Activated effector memory CD4-positive, alpha-beta T cell treated with anti-CD3 and anti-CD28 coated beads, Interleukin-2, amount 50 U/mL, for 16 hours (primary cell): ENCODE measurements around the gene TTI1.

Experiments used
- DNase-seq: peaks from one replicate; pipeline ENCODE4 v3.0.0-alpha.2; 2020

The TTI1 gene

DNA sequence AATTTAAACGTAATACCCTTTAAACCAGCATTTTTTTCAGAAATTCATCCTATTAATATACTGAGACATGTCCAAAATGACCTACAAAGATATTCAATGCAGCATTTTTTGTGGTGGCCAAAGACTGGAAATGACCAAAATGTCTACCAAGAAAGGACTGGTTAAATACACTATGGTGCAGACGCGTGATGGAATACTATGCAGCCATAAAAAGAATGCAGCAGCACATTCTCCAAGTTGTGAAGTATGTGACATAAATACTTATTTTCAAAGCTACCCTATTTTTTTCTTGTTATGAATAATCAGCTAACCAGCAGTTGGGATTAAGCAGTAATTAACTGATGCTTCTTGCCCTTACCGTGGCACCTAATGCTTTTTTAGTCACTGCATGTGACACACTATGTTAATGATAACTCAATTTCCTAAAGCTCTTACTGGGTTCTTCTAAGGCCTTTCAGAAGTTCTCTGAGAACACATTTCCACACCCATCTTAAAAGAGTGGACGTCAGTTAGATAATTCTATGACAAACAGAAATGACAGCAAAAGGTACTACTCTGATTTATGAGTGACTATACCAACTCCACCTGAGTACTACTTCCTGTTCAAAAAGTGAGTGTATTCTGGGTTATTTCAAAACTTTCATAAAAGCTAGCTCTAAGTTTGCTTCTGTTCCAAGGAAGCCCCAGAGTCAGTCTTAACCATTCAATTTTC is 24.9 kb downstream of the TTI1 start:
- no peak for DNase-seq

DNA sequence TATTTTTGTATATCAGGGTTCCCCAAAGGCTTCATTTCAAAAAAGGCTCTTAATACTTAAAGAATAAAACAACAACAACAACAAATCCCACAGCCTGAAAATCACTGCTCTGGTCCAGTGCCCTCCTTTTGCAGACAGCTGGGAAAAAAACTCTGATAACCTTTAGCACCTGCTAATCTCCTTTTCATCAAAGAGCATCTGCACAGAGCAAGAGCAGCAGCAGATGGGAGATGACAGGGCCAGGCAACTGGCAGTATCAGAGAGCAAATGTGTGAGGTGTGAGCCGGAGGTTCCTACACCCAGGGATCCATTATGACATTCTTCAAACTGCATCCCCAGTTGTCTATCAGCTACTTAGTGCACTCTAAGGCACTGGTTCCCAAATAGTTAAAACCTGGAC is 25.7 kb downstream of the TTI1 start:
- no peak for DNase-seq

DNA sequence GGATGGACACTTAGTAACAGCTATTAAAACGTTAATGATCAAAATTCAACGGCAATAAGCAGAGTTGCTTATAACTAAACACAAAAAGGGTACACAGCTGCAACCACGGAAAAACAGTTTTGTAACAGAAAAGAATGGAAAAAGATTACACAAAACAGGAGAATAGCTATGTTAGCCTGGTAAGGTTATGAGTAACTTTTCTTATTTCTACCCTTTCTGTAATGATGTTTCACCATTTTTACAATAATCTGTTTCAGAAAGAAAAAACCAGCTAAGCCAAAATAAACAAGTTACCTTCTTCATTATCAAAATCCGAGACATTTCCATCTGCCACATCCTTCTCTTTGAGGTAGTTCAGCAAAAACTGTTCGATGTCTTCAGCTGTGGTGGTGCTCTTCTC is 27.4 kb downstream of the TTI1 start:
- no peak for DNase-seq

DNA sequence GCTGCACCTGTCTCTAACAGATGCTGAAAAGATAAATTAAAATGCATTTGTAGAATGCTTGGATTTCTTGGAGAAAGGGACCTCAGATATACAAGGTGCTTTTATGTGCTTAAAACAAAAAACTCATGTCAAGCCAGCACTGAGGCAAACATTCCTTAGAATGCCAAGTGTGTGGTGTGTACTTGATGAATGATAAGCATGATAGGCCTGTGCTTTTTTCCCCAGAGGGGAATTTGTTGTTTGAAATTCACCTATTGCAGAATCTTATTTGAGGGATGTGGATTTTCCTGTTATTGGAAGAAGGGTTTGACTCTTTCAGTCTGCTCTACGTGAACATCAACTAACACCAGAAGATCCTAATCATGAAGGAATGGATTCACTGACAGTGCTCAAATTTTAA is 28.8 kb downstream of the TTI1 start:
- DNase-seq: no peak

DNA sequence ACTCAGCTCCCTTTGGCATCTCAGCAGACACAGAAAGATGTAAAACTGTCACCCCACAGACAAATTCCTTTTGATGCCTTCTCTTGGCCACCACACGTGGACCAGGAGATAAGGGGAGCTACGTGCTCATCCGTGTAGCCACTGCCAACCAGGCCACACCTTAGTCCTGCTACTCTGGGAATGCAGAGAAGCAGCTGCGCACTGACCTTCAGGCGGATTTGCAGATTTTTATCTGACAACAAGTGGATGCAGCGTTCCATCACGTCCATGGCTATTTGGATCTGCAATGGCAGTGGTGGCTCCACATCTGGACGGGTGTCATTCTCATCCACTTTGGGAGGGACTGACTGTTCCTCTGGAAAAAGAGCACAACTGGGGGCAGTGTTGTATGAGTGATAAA is 30.8 kb downstream of the TTI1 start:
- DNase-seq: no peak

DNA sequence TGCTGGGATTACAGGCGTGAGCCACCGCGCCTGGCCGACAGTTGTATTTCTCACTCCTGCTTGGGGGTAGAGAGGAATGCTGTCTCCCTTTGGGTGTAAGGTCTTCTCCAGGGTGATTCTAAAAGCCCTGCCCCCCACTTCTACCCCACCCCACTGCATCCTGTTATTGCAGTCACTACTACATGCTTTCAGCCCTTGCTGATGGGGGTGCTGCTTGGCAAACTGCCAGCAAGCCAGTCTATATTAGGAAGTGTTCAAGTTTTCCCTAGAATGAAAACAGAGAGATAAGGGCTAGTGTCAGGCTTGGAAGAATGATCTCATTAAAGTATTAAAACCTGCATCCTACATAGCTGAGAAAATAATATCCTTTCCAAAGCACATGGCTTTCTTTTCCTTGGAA is 31.3 kb downstream of the TTI1 start:
- no peak for DNase-seq

DNA sequence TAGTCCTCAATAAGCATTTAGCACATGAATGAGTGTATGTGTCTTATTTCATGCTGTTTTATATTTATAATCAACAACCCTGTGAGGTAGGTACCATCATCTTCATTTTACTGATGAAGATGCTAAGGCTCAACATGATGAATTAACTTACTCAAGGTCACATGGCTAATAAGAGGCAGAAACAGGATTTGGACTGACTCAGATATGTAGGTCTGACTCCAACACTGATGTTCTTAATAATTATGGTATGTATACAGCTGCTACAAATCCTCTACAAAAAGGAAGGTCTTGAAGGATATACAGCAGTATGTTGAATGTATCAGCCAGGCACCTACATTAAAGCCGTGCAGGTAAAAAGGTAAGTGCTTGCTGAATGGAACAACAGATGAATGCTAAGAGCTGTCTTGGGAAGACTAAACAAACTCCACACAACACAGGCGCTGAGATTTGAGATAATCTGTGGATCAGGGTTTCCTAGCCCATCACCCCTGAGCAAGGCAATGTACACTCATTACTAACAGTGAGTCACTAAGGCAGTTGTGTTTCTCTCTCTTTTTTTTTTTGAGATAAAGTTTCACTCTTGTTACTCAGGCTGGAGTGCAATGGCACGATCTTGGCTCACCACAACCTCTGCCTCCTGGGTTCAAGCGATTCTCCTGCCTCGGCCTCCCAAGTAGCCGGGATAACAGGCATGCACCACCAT is 31.9 kb downstream of the TTI1 start:
- no peak for DNase-seq

DNA sequence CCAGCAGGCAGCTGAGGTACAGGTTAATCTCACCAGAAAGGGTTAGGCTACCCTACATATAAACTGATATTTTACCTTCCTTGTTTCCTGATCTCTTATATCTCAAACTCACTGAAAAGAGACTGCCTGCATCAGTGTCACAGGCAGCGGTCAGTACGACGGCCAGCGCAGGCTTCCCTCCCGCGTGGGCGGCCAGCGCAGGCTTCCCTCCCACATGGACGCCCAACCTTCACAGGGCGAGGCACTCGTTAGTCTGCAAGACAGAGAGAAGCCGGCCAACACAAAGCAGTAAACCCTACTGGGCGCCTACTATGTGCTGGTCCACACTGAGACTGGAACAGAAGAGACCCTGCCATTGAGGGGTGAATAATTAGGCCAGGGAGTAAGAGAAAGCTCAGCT is 33.0 kb downstream of the TTI1 start:
- no peak for DNase-seq

DNA sequence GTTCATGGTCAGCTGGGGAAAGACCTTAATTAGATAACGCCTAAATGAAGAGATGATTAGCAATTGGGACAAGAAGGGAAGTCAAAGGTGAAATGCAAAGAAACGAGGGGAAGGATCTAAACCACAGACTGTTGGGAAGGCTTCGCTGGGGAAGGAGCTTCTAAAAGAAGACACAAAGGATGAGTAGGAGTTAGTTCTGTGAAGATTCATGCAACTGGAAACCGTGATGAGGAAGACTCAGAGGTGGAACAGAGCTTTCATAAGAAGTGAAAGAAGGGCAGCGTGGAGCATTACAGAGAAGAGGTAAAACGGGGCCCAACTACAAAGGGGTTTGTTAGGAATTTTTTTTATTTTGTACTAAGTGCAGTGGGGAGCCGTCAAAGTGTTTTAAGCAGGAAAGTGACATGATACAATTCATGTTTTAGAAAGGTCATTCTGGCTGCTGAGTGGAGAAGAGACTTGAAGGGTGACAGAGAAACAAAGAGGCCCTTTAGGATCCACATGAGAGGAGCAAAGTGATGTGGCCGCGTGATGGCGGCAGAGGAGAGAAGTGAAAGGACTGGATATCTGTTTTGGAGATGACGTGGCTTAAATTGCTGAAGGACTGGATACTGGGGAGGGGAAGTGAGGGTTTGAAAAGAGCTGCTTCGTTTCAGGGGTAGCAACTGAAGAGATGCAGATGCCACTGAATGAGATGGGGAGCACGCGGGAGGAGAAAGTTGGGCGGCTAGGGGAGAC is 33.6 kb downstream of the TTI1 start:
- no peak for DNase-seq

DNA sequence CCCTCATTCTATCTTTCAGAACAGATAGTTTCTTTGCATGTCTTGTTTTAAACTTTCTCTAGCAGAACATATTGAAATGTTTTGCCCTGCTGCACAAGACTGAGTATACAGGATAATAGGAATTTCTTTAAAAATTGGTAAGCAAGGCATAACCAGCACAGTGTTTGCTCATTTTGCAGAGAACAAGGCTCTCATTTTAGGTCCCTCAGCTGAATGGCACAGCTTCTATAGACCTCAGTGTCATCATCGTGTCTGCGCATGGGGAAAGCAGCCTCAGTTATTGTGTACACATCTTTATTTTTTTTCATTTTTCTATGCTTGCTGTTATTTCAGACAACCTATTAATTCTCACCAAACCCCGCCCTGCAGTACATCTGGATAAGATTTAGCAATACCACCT is 35.7 kb downstream of the TTI1 start:
- DNase-seq: no peak

DNA sequence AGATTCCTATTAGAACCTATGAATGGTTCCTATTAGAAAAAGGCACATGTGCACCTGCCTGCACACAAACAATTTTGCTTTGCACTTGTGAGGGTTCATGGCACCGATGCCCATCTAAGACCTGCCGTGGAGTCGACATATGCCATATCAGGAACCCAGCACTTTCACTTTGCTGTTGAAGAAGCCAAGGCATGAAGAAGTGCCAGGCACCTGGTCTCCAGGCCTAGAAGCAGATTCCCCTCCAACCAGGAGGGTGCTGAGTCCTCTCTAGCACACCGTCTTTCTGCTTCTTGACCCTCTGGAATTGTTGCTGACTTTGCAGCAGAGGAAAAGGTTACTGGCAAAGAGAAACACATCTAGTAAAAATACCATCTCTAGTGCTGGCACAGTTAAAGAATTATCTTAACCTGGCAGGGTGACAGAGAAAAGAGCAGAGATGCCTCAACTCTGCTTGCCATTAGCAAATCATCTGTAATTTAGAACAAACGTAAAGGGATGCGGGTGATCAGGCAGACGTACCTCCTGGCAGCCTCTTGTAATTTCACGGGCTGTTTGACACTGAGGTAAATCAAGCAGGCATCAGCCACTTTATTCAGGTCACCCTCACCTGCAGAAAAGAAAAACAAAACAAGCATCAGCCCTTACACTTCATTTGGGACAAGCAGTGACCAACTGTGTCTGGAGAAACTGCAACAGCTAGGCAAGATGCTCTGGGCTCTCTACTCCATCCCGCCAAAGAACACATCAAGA is 37.2 kb downstream of the TTI1 start:
- no peak for DNase-seq

DNA sequence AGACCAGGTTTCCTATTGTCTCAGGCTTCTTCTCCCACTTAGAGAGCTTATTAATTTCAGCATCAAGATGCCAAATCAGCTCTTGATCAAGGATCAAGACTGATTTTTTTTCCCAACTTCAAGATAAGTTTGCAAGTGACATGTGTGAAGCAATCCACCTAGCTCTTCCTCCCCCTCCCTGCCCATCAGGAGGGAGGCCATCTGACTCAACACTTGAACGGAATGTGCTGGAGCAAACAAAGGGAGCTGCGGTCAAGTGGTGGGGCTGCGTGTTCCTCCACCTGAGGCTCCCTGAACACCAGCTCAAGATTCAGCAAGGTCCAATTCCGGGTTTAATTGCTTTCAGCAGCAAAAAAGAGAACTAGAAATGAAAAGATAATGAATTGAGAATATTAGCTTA is 38.7 kb downstream of the TTI1 start:
- DNase-seq: no peak

DNA sequence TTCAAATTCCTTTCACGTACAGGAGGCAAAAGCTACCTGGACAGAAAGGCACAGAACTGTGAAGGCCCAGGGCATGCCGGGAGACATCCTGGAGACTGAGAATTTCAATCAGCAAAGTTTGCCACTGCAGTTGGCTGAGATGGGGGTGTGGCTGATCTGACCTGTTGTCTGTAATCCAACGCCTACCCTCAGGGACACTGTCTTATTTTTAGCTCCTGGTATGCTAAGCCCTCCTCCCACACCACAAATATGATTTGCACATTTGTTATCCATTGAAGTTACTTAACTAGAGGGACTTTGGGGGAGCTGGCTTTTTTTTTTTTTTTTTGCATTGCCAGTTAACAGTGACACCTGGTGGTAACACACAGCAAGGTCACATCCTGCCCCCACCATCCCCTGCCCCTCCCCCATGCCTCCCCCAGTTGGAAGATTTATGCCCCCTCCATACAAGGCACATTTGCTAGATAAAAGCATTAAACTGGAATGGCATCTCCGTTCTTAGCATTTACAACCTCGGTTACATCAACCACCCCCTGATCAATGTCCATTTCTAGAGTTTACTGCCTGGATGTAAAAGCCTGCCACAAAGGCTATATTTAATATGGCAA is 40.4 kb downstream of the TTI1 start:
- DNase-seq: no peak

DNA sequence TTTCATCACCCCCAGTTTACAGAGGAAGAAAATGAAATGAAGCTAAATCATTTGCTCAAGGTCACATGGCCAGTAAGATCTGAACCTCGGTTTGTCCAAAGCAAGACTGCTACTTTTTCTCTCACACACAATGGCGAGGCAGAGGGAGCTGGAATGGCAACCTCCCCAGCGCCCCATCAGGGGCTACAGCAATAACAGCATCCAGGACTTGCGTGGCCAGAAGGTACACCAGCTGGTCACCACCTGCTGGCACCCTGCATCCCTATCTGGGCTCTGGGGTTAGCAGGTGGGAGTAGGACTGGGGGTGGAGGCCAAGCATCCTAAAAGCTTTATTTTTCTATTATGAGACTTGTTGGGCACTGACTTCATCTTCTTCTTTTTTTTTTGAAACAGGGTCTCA is 41.3 kb downstream of the TTI1 start:
- DNase-seq: no peak

DNA sequence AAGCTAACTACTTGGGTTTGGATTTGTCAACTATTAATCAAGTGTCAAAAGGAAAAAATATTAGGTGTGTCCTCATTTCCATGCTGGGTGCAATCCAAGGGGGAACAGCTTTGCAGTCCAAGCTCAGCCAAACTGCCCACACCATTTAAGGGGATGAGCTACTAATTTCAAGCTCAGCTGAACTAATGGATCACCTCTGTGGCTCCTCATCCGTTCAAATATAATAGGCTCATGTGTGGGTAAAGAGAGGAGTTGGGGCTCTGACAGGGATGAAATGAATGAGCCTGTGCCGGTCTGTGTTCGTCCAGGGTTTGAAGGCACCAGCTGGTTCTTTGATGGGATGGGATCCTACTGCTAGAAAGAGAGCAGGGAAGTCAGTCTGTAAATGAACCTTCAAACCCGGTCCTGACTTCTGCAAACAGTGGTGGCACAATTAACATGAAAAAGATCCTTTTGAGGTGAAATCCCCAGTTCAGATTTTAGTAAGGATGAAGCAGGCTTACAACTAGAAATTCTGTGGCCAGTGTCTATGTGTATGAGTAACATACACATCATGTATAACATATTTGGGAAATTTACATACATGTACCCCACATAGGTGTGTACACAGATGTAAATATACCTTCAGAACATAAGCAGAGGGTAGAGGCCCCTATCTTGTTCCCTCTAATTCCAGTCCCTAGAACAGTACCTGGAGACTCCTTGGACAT is 41.9 kb downstream of the TTI1 start:
- no peak for DNase-seq

DNA sequence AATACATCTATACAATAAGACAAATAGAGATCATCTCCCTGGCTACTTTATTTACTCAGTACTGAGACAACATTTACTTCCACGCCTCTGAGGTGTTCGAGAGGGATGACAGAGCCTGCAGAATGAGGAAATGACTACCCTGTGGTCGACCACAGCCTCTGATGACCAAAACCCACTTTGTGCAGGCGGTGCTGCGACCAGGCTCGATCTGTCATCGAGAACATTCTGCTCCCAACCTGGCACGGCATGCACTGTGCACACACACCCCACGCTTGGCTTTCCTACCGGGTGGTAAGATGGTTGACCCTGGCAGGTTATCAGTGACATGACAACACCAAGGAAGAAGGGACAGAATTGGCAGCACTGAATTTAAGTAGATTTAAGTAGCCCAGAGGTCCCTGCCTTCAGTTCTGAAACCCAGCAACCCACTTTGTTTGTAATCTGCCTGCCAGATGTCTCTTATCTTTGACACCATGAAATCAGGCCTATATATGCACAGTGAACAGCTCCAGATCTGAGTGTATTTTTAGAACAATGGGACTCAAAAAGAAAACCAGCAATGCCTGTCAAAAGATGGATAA is 42.6 kb downstream of the TTI1 start:
- DNase-seq: peak; percentile 75

DNA sequence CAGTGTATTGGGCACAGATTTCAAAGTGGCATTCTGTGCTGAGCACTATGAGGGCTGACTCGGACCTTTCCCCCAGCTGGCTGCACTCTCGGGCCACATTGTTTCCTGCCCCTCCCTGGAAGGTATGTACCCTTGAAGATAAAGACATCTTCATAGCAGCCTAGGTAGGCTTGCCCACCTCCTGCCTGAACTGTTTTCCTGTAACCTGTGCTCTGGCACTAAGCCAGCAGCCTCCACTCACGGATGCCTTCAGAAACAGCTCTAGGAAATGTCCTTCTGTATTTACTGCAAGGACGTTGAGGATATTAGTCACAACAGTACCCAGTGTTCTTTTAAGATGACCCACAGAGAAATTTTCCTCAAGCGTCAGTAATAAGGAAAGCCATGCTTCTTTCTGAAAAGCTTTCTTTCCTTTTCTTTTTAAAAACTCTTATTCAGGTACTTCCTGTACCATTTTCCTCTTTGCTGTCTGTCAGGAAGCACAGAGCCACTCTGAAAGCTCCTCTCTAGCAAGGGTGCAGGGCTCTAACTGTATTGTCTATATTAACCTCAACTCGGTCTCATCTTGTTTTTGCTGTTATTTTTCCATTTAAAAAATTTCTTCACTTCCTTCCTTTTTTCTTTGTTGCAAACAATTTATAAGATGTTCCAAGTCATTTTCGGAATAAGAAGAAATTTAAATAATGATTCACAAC is 43.5 kb downstream of the TTI1 start:
- DNase-seq: no peak

DNA sequence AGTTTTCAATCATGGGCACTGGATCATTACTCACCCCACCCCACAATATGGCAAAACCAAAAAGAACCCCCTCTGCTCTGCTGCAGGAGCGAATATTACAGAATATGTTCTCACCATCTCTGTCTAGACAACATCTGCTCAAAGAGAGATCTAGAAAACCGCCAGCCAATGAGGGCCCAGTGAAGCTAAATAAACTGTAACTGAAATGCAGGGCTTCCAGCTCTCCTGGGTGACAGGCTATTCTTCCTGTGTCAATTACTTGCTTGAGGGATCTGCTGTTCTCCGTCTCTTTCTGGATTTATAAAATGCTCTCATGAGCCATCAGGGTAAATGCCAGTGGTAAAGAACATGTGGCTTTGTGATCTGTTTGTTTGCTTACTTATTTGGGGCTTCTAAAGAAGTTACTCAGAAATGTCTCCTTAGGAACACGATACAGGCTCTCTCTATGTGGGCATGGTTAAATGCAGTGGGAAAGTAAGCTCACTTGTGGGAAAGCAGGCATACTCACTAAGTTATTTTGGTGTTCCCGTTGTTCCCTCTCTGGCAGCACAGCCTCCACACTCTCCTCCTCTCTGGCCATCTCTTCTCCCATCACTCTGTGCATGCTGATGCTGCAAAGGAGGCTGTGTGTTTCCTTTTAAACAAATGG is 44.8 kb downstream of the TTI1 start:
- DNase-seq: no peak

DNA sequence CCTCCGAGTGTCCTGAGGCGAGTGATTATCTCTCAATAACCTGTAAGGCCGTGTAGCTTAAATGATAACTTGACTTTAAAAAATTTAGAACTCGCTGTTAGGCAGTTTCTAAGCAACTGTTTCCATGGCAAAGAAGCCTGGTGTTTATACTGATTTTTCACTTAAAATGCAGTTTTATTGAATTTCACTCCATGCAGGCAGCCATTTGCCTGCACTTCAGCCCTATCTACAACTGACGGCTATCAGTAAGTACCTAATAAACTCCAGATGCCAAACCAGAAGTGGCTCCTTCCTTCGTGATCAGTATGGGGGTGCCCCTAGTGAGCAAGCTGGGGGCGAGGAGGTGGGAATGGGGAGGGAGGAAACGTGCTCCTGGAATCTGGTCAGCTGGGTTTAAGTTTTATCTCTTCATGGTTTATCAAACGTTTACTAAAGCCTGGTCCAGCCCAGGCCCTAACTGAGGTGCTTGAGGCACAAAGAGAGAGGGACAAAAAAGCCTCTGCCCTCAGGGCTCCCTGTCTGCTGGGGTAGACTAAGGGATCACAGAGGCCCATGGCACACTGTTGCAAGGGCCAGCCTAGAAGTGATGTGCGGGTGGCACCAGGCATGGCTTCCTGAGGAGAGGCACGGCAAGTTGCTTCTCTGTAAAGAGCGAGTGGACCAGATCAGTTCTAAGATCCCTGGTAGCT is 45.5 kb downstream of the TTI1 start:
- DNase-seq: no peak
